Astrocyte (in vitro differentiated cells and primary cell): Measurements from ENCODE around the gene APLP1. TPM values are rescaled to one million over a fixed set of nuclear protein-coding genes. Genes with fewer than 3 reads are reported as not detected.

ENCODE experiments used
- DNase-seq: peaks from one replicate; pipeline ENCODE4 v3.0.0-alpha.2; 2010; ENCODE audit warnings: low read depth
- FAIRE-seq: peaks from 2 replicates; lab custom pipeline; 2011; peaks lifted over from hg19 to GRCh38; lab: Jason Lieb, UNC
- H2AFZ ChIP-seq: 2 replicates; pipeline ENCODE4 v1.6.0; 2012; ENCODE audit warnings: low read depth, low read length, inconsistent platforms
- H3K27ac ChIP-seq: 2 replicates; pipeline ENCODE4 v1.5.1; 2011; ENCODE audit warnings: low read depth, low read length, inconsistent platforms
- H3K27me3 ChIP-seq: 2 replicates; pipeline ENCODE4 v1.6.0; 2011; ENCODE audit warnings: low read length, inconsistent platforms; ENCODE audit not compliant: insufficient read depth
- H3K36me3 ChIP-seq: 2 replicates; pipeline ENCODE4 v1.5.1; 2011; ENCODE audit warnings: low read length, inconsistent platforms; ENCODE audit not compliant: insufficient read depth
- H3K4me1 ChIP-seq: 2 replicates; pipeline ENCODE4 v1.5.1; 2011; ENCODE audit warnings: low read length, inconsistent platforms; ENCODE audit not compliant: insufficient read depth
- H3K4me2 ChIP-seq: 2 replicates; pipeline ENCODE4 v1.6.0; 2012; ENCODE audit warnings: low read length, inconsistent platforms
- H3K4me3 ChIP-seq: 2 replicates; pipeline ENCODE4 v1.5.1; 2011; ENCODE audit warnings: low read depth, mild to moderate bottlenecking, low read length, inconsistent platforms; ENCODE audit not compliant: insufficient read depth
- H3K79me2 ChIP-seq: 2 replicates; pipeline ENCODE4 v1.6.0; 2012; ENCODE audit warnings: mild to moderate bottlenecking, low read length, inconsistent platforms; ENCODE audit not compliant: insufficient read depth
- H3K9ac ChIP-seq: 2 replicates; pipeline ENCODE4 v1.6.0; 2012; ENCODE audit warnings: mild to moderate bottlenecking, low read length, inconsistent platforms
- H3K9me3 ChIP-seq: 2 replicates; pipeline ENCODE4 v1.5.1; 2012; ENCODE audit warnings: low read depth, mild to moderate bottlenecking, low read length, inconsistent platforms; ENCODE audit not compliant: insufficient read depth
- H4K20me1 ChIP-seq: 2 replicates; pipeline ENCODE4 v1.6.0; 2012; ENCODE audit warnings: low read length, inconsistent platforms; ENCODE audit not compliant: insufficient read depth
- H3K27ac Mint-ChIP-seq: one replicate; pipeline ENCODE4 v1.8.0; 2021; ENCODE audit warnings: mild to moderate bottlenecking, mixed read lengths; ENCODE audit not compliant: unreplicated experiment
- H3K27me3 Mint-ChIP-seq: one replicate; pipeline ENCODE4 v1.8.0; 2021; ENCODE audit warnings: low read depth, mixed read lengths; ENCODE audit not compliant: unreplicated experiment
- H3K36me3 Mint-ChIP-seq: one replicate; pipeline ENCODE4 v1.8.0; 2021; ENCODE audit warnings: low read depth, mixed read lengths; ENCODE audit not compliant: unreplicated experiment
- H3K4me1 Mint-ChIP-seq: one replicate; pipeline ENCODE4 v1.8.0; 2021; ENCODE audit warnings: low read depth, mixed read lengths; ENCODE audit not compliant: unreplicated experiment
- H3K4me3 Mint-ChIP-seq: one replicate; pipeline ENCODE4 v1.8.0; 2021; ENCODE audit warnings: mild to moderate bottlenecking, moderate library complexity, mixed read lengths; ENCODE audit not compliant: unreplicated experiment
- H3K9me3 Mint-ChIP-seq: one replicate; pipeline ENCODE4 v1.8.0; 2021; ENCODE audit warnings: mild to moderate bottlenecking, mixed read lengths; ENCODE audit not compliant: unreplicated experiment
- CTCF ChIP-seq: IDR thresholded peaks from 2 replicates; pipeline ENCODE4 v1.5.1; 2011; ENCODE audit warnings: low read depth, mild to moderate bottlenecking, inconsistent platforms, low read length, moderate library complexity; ENCODE audit not compliant: insufficient read depth
- EZH2 ChIP-seq: IDR thresholded peaks from 2 replicates; pipeline ENCODE4 v1.6.1; 2012; ENCODE audit warnings: mild to moderate bottlenecking, low read length, inconsistent platforms; ENCODE audit not compliant: insufficient read depth
- total RNA-seq: library from RNA; stranded (reverse); gene quantifications from 2 replicates; pipeline ENCODE4 v1.2.1, GENCODE V29; 2021

The APLP1 gene
- total RNA-seq, 1 donor from 2014 or later = 69.4 TPM

GRCh38 chr19:35897706-35898451, 29.5 kb downstream of the APLP1 start:
- H3K27ac ChIP-seq = no peak overlapping the region
- H3K27me3 ChIP-seq = no peaks in the 10 kb centered on the region
- Mint-ChIP-seq H3K4me3 (peak overlapping the region; percentile 92), H3K9me3 (no peaks in the 10 kb centered on the region), H3K36me3 (no peaks in the 10 kb centered on the region), H3K4me1 (peaks cover 13% of the 10 kb centered on the region), H3K27me3 (peaks cover 1% of the 10 kb centered on the region), H3K27ac (peak overlapping the region; percentile 26)
- H3K9ac ChIP-seq = peak overlapping the region; percentile 82
- H3K36me3 ChIP-seq = peaks cover 2% of the 10 kb centered on the region
- no peaks in the 10 kb centered on the region for H3K9me3 ChIP-seq
- H3K4me3 ChIP-seq = no peak overlapping the region
- DNase-seq (no peak), FAIRE-seq (no peak)
- H4K20me1 ChIP-seq = no peaks in the 10 kb centered on the region
- H2AFZ ChIP-seq = no peak overlapping the region
- peak overlapping the region; percentile 94 for H3K4me2 ChIP-seq
- peaks cover 22% of the 10 kb centered on the region for H3K4me1 ChIP-seq
- H3K79me2 ChIP-seq = peaks cover 4% of the 10 kb centered on the region
- no peak for TF ChIP-seq EZH2
- TF ChIP-seq CTCF = no peak

GRCh38 chr19:35898499-35898809, 30.1 kb downstream of the APLP1 start:
- peaks cover 4% of the 10 kb centered on the region for H3K79me2 ChIP-seq
- H3K4me3 Mint-ChIP-seq = peak overlapping the region; percentile 92
- no peaks in the 10 kb centered on the region for H3K9me3 Mint-ChIP-seq
- H3K36me3 Mint-ChIP-seq = no peaks in the 10 kb centered on the region
- H3K9me3 ChIP-seq = no peaks in the 10 kb centered on the region
- H3K27ac ChIP-seq = no peak overlapping the region
- FAIRE-seq = no peak
- no peak for TF ChIP-seq CTCF
- no peak for TF ChIP-seq EZH2
- peak overlapping the region; percentile 81 for H2AFZ ChIP-seq
- peak overlapping the region; percentile 82 for H3K9ac ChIP-seq
- H4K20me1 ChIP-seq = no peaks in the 10 kb centered on the region
- H3K27me3 ChIP-seq = no peaks in the 10 kb centered on the region
- peak overlapping the region; percentile 75 for H3K4me3 ChIP-seq
- H3K4me1 Mint-ChIP-seq = peaks cover 11% of the 10 kb centered on the region
- DNase-seq = no peak
- peaks cover 2% of the 10 kb centered on the region for H3K27me3 Mint-ChIP-seq
- no peak overlapping the region for H3K27ac Mint-ChIP-seq
- H3K36me3 ChIP-seq = peaks cover 2% of the 10 kb centered on the region
- peaks cover 27% of the 10 kb centered on the region for H3K4me1 ChIP-seq
- H3K4me2 ChIP-seq = peak overlapping the region; percentile 94

GRCh38 chr19:35899547-35900214, 31.3 kb downstream of the APLP1 start:
- peak overlapping the region; percentile 75 for H3K4me3 ChIP-seq

More at GRCh38 chr19:35899547-35900214, 31.3 kb downstream of the APLP1 start:
- peak overlapping the region; percentile 75 for H2AFZ ChIP-seq
- TF ChIP-seq EZH2 (no peak), CTCF (no peak)
- Mint-ChIP-seq H3K27ac (peak overlapping the region; percentile 91), H3K4me1 (peaks cover 11% of the 10 kb centered on the region), H3K9me3 (no peaks in the 10 kb centered on the region), H3K4me3 (peak overlapping the region; percentile 92), H3K36me3 (no peaks in the 10 kb centered on the region), H3K27me3 (peaks cover 2% of the 10 kb centered on the region)
- FAIRE-seq (no peak), DNase-seq (peak; percentile 72)
- H3K4me2 ChIP-seq = peak overlapping the region; percentile 94
- H3K4me1 ChIP-seq = peaks cover 32% of the 10 kb centered on the region
- H4K20me1 ChIP-seq = no peaks in the 10 kb centered on the region
- no peaks in the 10 kb centered on the region for H3K9me3 ChIP-seq
- H3K9ac ChIP-seq = peak overlapping the region; percentile 82
- peaks cover 4% of the 10 kb centered on the region for H3K79me2 ChIP-seq
- peaks cover 2% of the 10 kb centered on the region for H3K36me3 ChIP-seq
- H3K27me3 ChIP-seq = no peaks in the 10 kb centered on the region
- H3K27ac ChIP-seq = peak overlapping the region; percentile 57
